Measurements from ENCODE around the gene LITAFD. TPM values are rescaled to one million over a fixed set of nuclear protein-coding genes. Genes with fewer than 3 reads are reported as not detected.

LITAFD gene
- total RNA-seq, 1 donor from 2014 or later = not detected

DNA sequence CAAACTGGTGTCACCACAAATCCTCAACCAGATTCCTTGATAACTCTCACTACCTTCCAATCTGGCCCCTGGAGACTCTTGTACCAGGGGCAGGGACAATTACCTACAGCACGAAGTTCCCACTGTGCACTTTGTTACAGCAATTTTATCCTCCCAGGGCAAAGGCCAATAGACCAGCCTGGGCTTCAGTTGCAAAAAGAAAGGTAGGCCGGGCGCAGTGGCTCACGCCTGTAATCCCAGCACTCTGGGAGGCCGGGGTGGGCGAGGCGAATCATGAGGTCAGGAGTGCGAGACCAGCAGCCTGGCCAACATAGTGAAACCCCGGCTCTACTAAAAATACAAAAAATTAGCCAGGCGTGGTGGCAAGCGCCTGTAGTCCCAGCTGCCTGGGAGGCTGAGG, 44.7 kb downstream of the LITAFD start:
- TF ChIP-seq, protein P1, sequence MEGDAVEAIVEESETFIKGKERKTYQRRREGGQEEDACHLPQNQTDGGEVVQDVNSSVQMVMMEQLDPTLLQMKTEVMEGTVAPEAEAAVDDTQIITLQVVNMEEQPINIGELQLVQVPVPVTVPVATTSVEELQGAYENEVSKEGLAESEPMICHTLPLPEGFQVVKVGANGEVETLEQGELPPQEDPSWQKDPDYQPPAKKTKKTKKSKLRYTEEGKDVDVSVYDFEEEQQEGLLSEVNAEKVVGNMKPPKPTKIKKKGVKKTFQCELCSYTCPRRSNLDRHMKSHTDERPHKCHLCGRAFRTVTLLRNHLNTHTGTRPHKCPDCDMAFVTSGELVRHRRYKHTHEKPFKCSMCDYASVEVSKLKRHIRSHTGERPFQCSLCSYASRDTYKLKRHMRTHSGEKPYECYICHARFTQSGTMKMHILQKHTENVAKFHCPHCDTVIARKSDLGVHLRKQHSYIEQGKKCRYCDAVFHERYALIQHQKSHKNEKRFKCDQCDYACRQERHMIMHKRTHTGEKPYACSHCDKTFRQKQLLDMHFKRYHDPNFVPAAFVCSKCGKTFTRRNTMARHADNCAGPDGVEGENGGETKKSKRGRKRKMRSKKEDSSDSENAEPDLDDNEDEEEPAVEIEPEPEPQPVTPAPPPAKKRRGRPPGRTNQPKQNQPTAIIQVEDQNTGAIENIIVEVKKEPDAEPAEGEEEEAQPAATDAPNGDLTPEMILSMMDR (IDR thresholded peaks at IDR 0.05) = no peak
- Mint-ChIP-seq H3K27ac (ENCODE audit: unreplicated experiment) (no peak overlapping the region), H3K9me3 (ENCODE audit: unreplicated experiment) (no peaks in the 10 kb centered on the region), H3K36me3 (ENCODE audit: unreplicated experiment) (peaks cover 16% of the 10 kb centered on the region), H3K4me1 (ENCODE audit: unreplicated experiment) (peaks cover 13% of the 10 kb centered on the region), H3K27me3 (ENCODE audit: unreplicated experiment) (no peaks in the 10 kb centered on the region), H3K4me3 (ENCODE audit: unreplicated experiment) (no peak overlapping the region)
- DNase-seq (ENCODE audit: extremely low spot score, unreplicated experiment) = no peak

DNA sequence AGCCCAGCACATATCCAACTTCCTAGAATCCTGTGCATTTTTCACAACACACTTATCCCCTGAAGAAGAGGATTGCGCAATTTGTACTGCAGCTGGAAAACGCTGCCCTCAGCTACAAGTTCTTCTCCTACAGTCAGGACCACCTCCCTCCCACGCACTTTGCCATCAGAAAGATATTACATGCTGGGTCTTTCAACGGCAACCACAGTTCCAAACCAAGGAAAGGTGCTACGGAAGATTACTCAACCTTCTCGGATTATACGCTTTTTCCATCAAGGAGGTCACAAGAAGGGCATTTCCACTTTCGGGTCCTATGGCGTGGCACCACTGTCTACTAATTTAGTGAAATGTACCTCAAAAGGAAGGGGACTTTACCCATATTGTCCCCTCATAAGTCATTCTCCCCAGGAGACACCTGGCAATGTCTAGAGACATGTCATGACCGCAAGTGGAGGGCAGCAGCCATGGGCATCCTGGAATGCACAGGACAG, 46.4 kb downstream of the LITAFD start:
- Mint-ChIP-seq H3K27me3 (ENCODE audit: unreplicated experiment) (no peaks in the 10 kb centered on the region), H3K27ac (ENCODE audit: unreplicated experiment) (no peak overlapping the region), H3K4me1 (ENCODE audit: unreplicated experiment) (peaks cover 15% of the 10 kb centered on the region), H3K9me3 (ENCODE audit: unreplicated experiment) (no peaks in the 10 kb centered on the region), H3K36me3 (ENCODE audit: unreplicated experiment) (peaks cover 16% of the 10 kb centered on the region), H3K4me3 (ENCODE audit: unreplicated experiment) (no peak overlapping the region)
- DNase-seq (ENCODE audit: extremely low spot score, unreplicated experiment) = no peak
- TF ChIP-seq, protein P1 (IDR thresholded peaks at IDR 0.05) = no peak

DNA sequence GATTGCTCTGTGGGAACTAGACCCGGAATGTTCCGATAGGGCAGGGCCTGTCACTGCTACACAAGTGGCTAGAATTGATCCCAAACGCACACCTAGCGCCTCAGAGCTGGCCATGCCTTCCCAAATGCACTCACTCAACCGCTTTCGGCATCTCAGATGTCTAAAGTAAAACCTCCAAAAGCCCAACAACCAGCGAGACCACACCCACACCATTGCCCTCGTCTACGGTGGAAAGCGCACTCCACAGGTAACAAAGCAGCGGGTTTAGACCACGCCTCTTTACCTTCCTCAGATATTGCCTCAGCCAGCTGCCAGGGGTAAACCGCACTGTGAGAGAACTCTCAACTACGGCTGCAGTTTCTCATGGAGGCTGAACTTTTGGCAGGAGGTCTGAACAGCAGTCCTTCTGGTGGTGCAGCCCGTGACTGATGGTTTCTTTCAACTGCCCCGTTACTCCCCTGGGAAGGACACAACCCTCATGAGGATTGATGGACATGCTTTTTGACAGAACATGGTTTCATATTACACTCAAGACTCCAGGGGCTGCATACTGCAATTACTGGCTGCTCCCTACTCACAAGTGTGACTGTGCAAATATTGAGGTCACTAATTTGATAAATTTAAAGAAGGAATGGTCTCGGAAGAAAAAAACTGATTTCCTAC, 47.1 kb downstream of the LITAFD start:
- DNase-seq (ENCODE audit: extremely low spot score, unreplicated experiment) = no peak
- H3K4me3 Mint-ChIP-seq (ENCODE audit: unreplicated experiment) = no peak overlapping the region
- H3K27ac Mint-ChIP-seq (ENCODE audit: unreplicated experiment) = no peak overlapping the region
- no peaks in the 10 kb centered on the region for H3K27me3 Mint-ChIP-seq (ENCODE audit: unreplicated experiment)
- no peaks in the 10 kb centered on the region for H3K9me3 Mint-ChIP-seq (ENCODE audit: unreplicated experiment)
- TF ChIP-seq, protein P1 (IDR thresholded peaks at IDR 0.05) = no peak
- H3K4me1 Mint-ChIP-seq (ENCODE audit: unreplicated experiment) = peaks cover 14% of the 10 kb centered on the region
- peaks cover 16% of the 10 kb centered on the region for H3K36me3 Mint-ChIP-seq (ENCODE audit: unreplicated experiment)

DNA sequence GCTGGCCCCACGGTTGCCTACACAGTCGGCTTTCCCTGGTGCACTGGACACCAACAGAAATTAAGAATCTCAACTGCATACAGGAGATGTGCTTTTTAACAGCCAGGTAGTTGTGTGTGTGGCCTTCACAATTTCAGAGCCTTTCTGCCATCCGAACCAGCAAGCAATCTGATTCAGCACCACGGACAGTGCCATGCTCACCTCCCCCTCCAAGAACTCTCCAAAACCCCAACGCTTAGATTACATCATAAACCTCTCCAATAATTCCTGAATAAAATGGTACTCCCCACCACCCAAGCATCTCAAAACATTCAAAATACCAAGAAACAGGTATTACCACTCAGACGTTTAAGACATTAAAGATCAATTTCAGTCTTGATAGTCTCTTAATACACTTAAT, 49.7 kb downstream of the LITAFD start:
- peaks cover 19% of the 10 kb centered on the region for H3K4me1 Mint-ChIP-seq (ENCODE audit: unreplicated experiment)

GRCh38 chr16:8934601-8935000, 52.5 kb downstream of the LITAFD start:
- TF ChIP-seq, protein P1 (IDR thresholded peaks at IDR 0.05) = no peak
- no peak overlapping the region for H3K27ac Mint-ChIP-seq (ENCODE audit: unreplicated experiment)
- H3K9me3 Mint-ChIP-seq (ENCODE audit: unreplicated experiment) = no peaks in the 10 kb centered on the region
- H3K4me1 Mint-ChIP-seq (ENCODE audit: unreplicated experiment) = peaks cover 16% of the 10 kb centered on the region
- H3K27me3 Mint-ChIP-seq (ENCODE audit: unreplicated experiment) = no peaks in the 10 kb centered on the region
- DNase-seq (ENCODE audit: extremely low spot score, unreplicated experiment) = no peak
- peaks cover under 1% of the 10 kb centered on the region for H3K36me3 Mint-ChIP-seq (ENCODE audit: unreplicated experiment)
- no peak overlapping the region for H3K4me3 Mint-ChIP-seq (ENCODE audit: unreplicated experiment)

More for the DNA sequence above, 49.7 kb downstream of the LITAFD start:
- H3K27ac Mint-ChIP-seq (ENCODE audit: unreplicated experiment) = no peak overlapping the region
- TF ChIP-seq, protein P1 (IDR thresholded peaks at IDR 0.05) = no peak
- H3K4me3 Mint-ChIP-seq (ENCODE audit: unreplicated experiment) = no peak overlapping the region
- no peak for DNase-seq (ENCODE audit: extremely low spot score, unreplicated experiment)
- H3K36me3 Mint-ChIP-seq (ENCODE audit: unreplicated experiment) = peaks cover 11% of the 10 kb centered on the region
- H3K27me3 Mint-ChIP-seq (ENCODE audit: unreplicated experiment) = no peaks in the 10 kb centered on the region
- no peaks in the 10 kb centered on the region for H3K9me3 Mint-ChIP-seq (ENCODE audit: unreplicated experiment)

Other genes starting within 250 kb of the LITAFD start
- gene ABAT, start 207.7 kb upstream of the LITAFD start, total RNA-seq = 2.7 and 3.0 TPM in 2 replicates
- 11.9 and 12.1 TPM in 2 replicates for gene TMEM186, start 84.7 kb upstream of the LITAFD start, total RNA-seq
- 42.9 and 45.3 TPM in 2 replicates for gene PMM2, start 84.5 kb upstream of the LITAFD start, total RNA-seq
- 69.6 and 70.2 TPM in 2 replicates for gene CARHSP1, start 13.3 kb upstream of the LITAFD start, total RNA-seq
- gene USP7, start 81.6 kb downstream of the LITAFD start, total RNA-seq = 81.6 and 88.2 TPM in 2 replicates
- 73.4 and 80.2 TPM in 2 replicates for gene HAPSTR1, start 209.3 kb downstream of the LITAFD start, total RNA-seq

All from osteocyte (in vitro differentiated cells).